RWPE2 (cell line): ENCODE measurements around the gene PIGM.

Experiments used
- ATAC-seq: fragments of 200-7000 bp; cut with Tn5 transposase; 3 replicates; pipeline ENCODE4 v1.9.1; 2021; ENCODE audit warnings: low read depth
- DNase-seq: peaks from one replicate; pipeline ENCODE4 v3.0.0-alpha.2; 2020; ENCODE audit warnings: low spot score
- H3K27ac ChIP-seq: fragments of 450-650 bp; 2 replicates; pipeline ENCODE4 v1.5.1; 2017; ENCODE audit warnings: mild to moderate bottlenecking; ENCODE audit not compliant: poor library complexity, severe bottlenecking
- H3K27me3 ChIP-seq: fragments of 250-450 bp; sonication (Bioruptor Pico); 2 replicates; pipeline ENCODE4 v1.5.1; 2021; ENCODE audit warnings: mild to moderate bottlenecking, moderate library complexity; ENCODE audit not compliant: insufficient read depth, poor library complexity, severe bottlenecking
- H3K36me3 ChIP-seq: fragments of 250-450 bp; sonication (Bioruptor Pico); 2 replicates; pipeline ENCODE4 v1.5.1; 2020; ENCODE audit warnings: low read depth, mild to moderate bottlenecking, moderate library complexity
- H3K4me1 ChIP-seq: fragments of 250-450 bp; sonication (Bioruptor Pico); 2 replicates; pipeline ENCODE4 v1.5.1; 2021; ENCODE audit warnings: mild to moderate bottlenecking, moderate library complexity; ENCODE audit not compliant: insufficient read depth, poor library complexity, severe bottlenecking
- H3K4me3 ChIP-seq: fragments of 250-450 bp; sonication (Bioruptor Pico); 2 replicates; pipeline ENCODE4 v1.5.1; 2021; ENCODE audit warnings: mild to moderate bottlenecking, moderate library complexity; ENCODE audit not compliant: severe bottlenecking
- H3K9me3 ChIP-seq: fragments of 250-450 bp; sonication (Bioruptor Pico); 2 replicates; pipeline ENCODE4 v1.5.1; 2021; ENCODE audit warnings: mild to moderate bottlenecking, moderate library complexity; ENCODE audit not compliant: severe bottlenecking
- CTCF ChIP-seq: fragments of 450-650 bp; IDR thresholded peaks from one replicate; pipeline ENCODE4 v1.5.1; 2017; ENCODE audit warnings: mild to moderate bottlenecking, moderate library complexity; ENCODE audit not compliant: poor library complexity, severe bottlenecking

PIGM gene

GRCh38 chr1:160062230-160062532 is 30.4 kb upstream of the PIGM start:
- no peak for DNase-seq
- Histone ChIP-seq H3K27ac (no peak overlapping the region), H3K36me3 (no peaks in the 10 kb centered on the region), H3K4me1 (no peaks in the 10 kb centered on the region), H3K9me3 (no peaks in the 10 kb centered on the region), H3K4me3 (no peak overlapping the region), H3K27me3 (no peaks in the 10 kb centered on the region)
- ATAC-seq = no peak
- no peak for TF ChIP-seq CTCF

- H3K4me3 ChIP-seq = no peak overlapping the region
- peak; percentile 62 for ATAC-seq
- no peak for DNase-seq
- H3K36me3 ChIP-seq = no peaks in the 10 kb centered on the region
- no peak for TF ChIP-seq CTCF
- H3K4me1 ChIP-seq = no peaks in the 10 kb centered on the region
- H3K27me3 ChIP-seq = no peaks in the 10 kb centered on the region
- no peaks in the 10 kb centered on the region for H3K9me3 ChIP-seq
- H3K27ac ChIP-seq = no peak overlapping the region
Measured at GRCh38 chr1:160061369-160062229, 29.8 kb upstream of the PIGM start.

GRCh38 chr1:160058087-160058486 is 26.3 kb upstream of the PIGM start:
- no peaks in the 10 kb centered on the region for H3K9me3 ChIP-seq
- DNase-seq (no peak), ATAC-seq (no peak)
- peak; percentile 13 for TF ChIP-seq CTCF
- H3K27ac ChIP-seq = no peak overlapping the region
- no peak overlapping the region for H3K4me3 ChIP-seq
- no peaks in the 10 kb centered on the region for H3K27me3 ChIP-seq
- no peaks in the 10 kb centered on the region for H3K36me3 ChIP-seq
- H3K4me1 ChIP-seq = no peaks in the 10 kb centered on the region

- Histone ChIP-seq H3K27me3 (no peaks in the 10 kb centered on the region), H3K4me1 (no peaks in the 10 kb centered on the region), H3K27ac (no peak overlapping the region), H3K4me3 (no peak overlapping the region), H3K9me3 (no peaks in the 10 kb centered on the region), H3K36me3 (no peaks in the 10 kb centered on the region)
- DNase-seq = no peak
- ATAC-seq = no peak
- TF ChIP-seq CTCF = no peak
Measured at GRCh38 chr1:160056648-160057169, 24.9 kb upstream of the PIGM start.
